GM12878 (cell line): ENCODE data around the gene ANKRD44. TPM values are rescaled to one million over a fixed set of nuclear protein-coding genes. Genes with fewer than 3 reads are reported as not detected.

Experiments used
- ATF3 ChIP-seq: IDR thresholded peaks from 2 replicates; pipeline ENCODE4 v1.6.1; 2011; ENCODE audit warnings: low read depth, mild to moderate bottlenecking, low read length, moderate library complexity, borderline replicate concordance; ENCODE audit errors: extremely low read depth
- BCL3 ChIP-seq: IDR thresholded peaks from 2 replicates; pipeline ENCODE4 v1.6.1; 2011; ENCODE audit warnings: borderline replicate concordance, low read depth, mild to moderate bottlenecking, moderate library complexity, low read length; ENCODE audit not compliant: insufficient read depth, poor library complexity, severe bottlenecking
- IKZF1 ChIP-seq: fragments of 450-650 bp; conservative IDR thresholded peaks from 2 replicates; pipeline ENCODE4 v1.6.1; 2017; ENCODE audit warnings: antibody characterized with exemption, mild to moderate bottlenecking
- IKZF2 ChIP-seq, 2 experiments: fragments of 450-650 bp; IDR thresholded peaks; 2 replicates each; pipeline ENCODE4 v1.6.1; 2017; ENCODE audit warnings: mild to moderate bottlenecking in 2 of 2, moderate library complexity in 2 of 2
- JUNB ChIP-seq: IDR thresholded peaks from 2 replicates; pipeline ENCODE4 v1.6.1; 2016; ENCODE audit warnings: antibody characterized with exemption, mild to moderate bottlenecking
- KDM1A ChIP-seq: fragments of 200-600 bp; sonication (generic); IDR thresholded peaks from 2 replicates; pipeline ENCODE4 v1.6.1; 2016; ENCODE audit warnings: borderline replicate concordance
- KLF5 ChIP-seq: fragments of 450-650 bp; IDR thresholded peaks from 2 replicates; pipeline ENCODE4 v1.6.1; 2014; ENCODE audit warnings: mild to moderate bottlenecking; ENCODE audit not compliant: partially characterized antibody
- NBN ChIP-seq: fragments of 450-650 bp; IDR thresholded peaks from 2 replicates; pipeline ENCODE4 v1.6.1; 2016
- NFYA ChIP-seq: IDR thresholded peaks from 2 replicates; pipeline ENCODE4 v1.6.1; 2011; ENCODE audit warnings: low read depth, mild to moderate bottlenecking, low read length, improper control_type of control experiment, borderline replicate concordance
- NRF1 ChIP-seq: conservative IDR thresholded peaks from 2 replicates; pipeline ENCODE4 v1.6.1; 2011; ENCODE audit warnings: mild to moderate bottlenecking, low read depth, low read length, improper control_type of control experiment
- RFX5 ChIP-seq: IDR thresholded peaks from 2 replicates; pipeline ENCODE4 v1.6.1; 2011; ENCODE audit warnings: low read depth, low read length, improper control_type of control experiment
- SKIL ChIP-seq: fragments of 450-650 bp; IDR thresholded peaks from 2 replicates; pipeline ENCODE4 v1.6.1; 2017; ENCODE audit warnings: mild to moderate bottlenecking, low read depth, inconsistent platforms; ENCODE audit not compliant: poor library complexity, severe bottlenecking
- SMC3 ChIP-seq: IDR thresholded peaks from 2 replicates; pipeline ENCODE4 v1.6.1; 2011; ENCODE audit warnings: low read length, improper control_type of control experiment, borderline replicate concordance
- TAF1 ChIP-seq: IDR thresholded peaks from 2 replicates; pipeline ENCODE4 v1.6.1; 2011; ENCODE audit warnings: mild to moderate bottlenecking, low read depth, low read length, borderline replicate concordance
- TARDBP ChIP-seq: IDR thresholded peaks from 2 replicates; pipeline ENCODE4 v1.6.1; 2016; ENCODE audit warnings: borderline replicate concordance
- TCF3 ChIP-seq: IDR thresholded peaks from 2 replicates; pipeline ENCODE4 v1.6.1; 2012; ENCODE audit warnings: low read depth, mild to moderate bottlenecking, low read length, borderline replicate concordance; ENCODE audit not compliant: insufficient read depth
- YBX1 ChIP-seq: fragments of 450-650 bp; IDR thresholded peaks from 2 replicates; pipeline ENCODE4 v1.6.1; 2016; ENCODE audit warnings: antibody characterized with exemption
- YY1 ChIP-seq: IDR thresholded peaks from 2 replicates; pipeline ENCODE4 v1.6.1; 2011; ENCODE audit warnings: low read depth, mild to moderate bottlenecking, low read length
- ZNF24 ChIP-seq: fragments of 450-650 bp; IDR thresholded peaks from 2 replicates; pipeline ENCODE4 v1.6.1; 2017; ENCODE audit warnings: antibody characterized with exemption, mild to moderate bottlenecking
- polyA plus RNA-seq, 11 experiments: library from polyadenylated mRNA; depleted of rRNA in 4 of 11; unstranded in 6 of 11; stranded (reverse) in 5 of 11; fragments of >200 nt; fragmentation: Nextera tagmentation in 4 of 11; fragmentation: Illumina TruSeq in 1 of 11; extraction: Ambion mirVana in 4 of 11; extraction: Trizol in 1 of 11; gene quantifications; 1 replicate in 1 of 11; 2 replicates in 10 of 11; pipeline versions ENCODE4 v1.2.1 to v1.2.3, GENCODE V29; 2011 to 2016; ENCODE audit warnings: inconsistent platforms in 2 of 11, missing spikeins in 2 of 11, low read depth in 1 of 11
- total RNA-seq, 4 experiments: library from RNA; depleted of rRNA in 3 of 4; stranded (reverse); fragments of >200 nt in 3 of 4; fragmentation: Illumina TruSeq in 1 of 4; extraction: Trizol in 1 of 4; gene quantifications; 2 replicates each; pipeline versions ENCODE4 v1.2.1 to v1.2.3, GENCODE V29; 2013 to 2021
- TF ChIP-seq, protein P1 (sequence below): IDR thresholded peaks from 2 replicates; pipeline ENCODE4 v1.6.1; 2011; ENCODE audit warnings: borderline replicate concordance, low read depth, mild to moderate bottlenecking, moderate library complexity, mixed read lengths, low read length; ENCODE audit not compliant: insufficient read depth; ENCODE audit errors: extremely low read length
- TF ChIP-seq, protein P2 (sequence below): IDR thresholded peaks from 2 replicates; pipeline ENCODE4 v1.6.1; 2012; ENCODE audit warnings: low read length, inconsistent platforms
- TF ChIP-seq, protein P3 (sequence below): fragments of 450-650 bp; IDR thresholded peaks from 2 replicates; pipeline ENCODE4 v1.6.1; 2016; ENCODE audit warnings: mild to moderate bottlenecking

The ANKRD44 gene
- total and polyA plus RNA-seq, 10 of the 15 experiments (the other 5 are each of a cell fraction or from before 2014, with no cell fraction given): 19.1 to 99.1 (median 59.6) TPM

GRCh38 chr2:197216361-197216979, 94.1 kb downstream of the ANKRD44 start (continued):
- TF ChIP-seq SKIL (peak; percentile 67), RFX5 (no peak), IKZF1 (peak; percentile 97), TAF1 (no peak), BCL3 (no peak), TARDBP (no peak), KDM1A (no peak), JUNB (no peak; the same call in 1 of the 2 replicates), NRF1 (no peak), YY1 (peak; percentile 44; the same call in 1 of the 2 replicates), ATF3 (no peak), NBN (peak; percentile 97), KLF5 (no peak), TCF3 (no peak), IKZF2 (IDR thresholded peaks at IDR 0.05) (peak; percentile 97), YBX1 (no peak), SMC3 (no peak; the same call in 1 of the 2 replicates), ZNF24 (no peak), NFYA (no peak)
- TF ChIP-seq, protein P1, sequence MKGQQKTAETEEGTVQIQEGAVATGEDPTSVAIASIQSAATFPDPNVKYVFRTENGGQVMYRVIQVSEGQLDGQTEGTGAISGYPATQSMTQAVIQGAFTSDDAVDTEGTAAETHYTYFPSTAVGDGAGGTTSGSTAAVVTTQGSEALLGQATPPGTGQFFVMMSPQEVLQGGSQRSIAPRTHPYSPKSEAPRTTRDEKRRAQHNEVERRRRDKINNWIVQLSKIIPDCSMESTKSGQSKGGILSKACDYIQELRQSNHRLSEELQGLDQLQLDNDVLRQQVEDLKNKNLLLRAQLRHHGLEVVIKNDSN: no peak
- TF ChIP-seq, protein P2, sequence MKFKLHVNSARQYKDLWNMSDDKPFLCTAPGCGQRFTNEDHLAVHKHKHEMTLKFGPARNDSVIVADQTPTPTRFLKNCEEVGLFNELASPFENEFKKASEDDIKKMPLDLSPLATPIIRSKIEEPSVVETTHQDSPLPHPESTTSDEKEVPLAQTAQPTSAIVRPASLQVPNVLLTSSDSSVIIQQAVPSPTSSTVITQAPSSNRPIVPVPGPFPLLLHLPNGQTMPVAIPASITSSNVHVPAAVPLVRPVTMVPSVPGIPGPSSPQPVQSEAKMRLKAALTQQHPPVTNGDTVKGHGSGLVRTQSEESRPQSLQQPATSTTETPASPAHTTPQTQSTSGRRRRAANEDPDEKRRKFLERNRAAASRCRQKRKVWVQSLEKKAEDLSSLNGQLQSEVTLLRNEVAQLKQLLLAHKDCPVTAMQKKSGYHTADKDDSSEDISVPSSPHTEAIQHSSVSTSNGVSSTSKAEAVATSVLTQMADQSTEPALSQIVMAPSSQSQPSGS: peak; percentile 78
- TF ChIP-seq, protein P3, sequence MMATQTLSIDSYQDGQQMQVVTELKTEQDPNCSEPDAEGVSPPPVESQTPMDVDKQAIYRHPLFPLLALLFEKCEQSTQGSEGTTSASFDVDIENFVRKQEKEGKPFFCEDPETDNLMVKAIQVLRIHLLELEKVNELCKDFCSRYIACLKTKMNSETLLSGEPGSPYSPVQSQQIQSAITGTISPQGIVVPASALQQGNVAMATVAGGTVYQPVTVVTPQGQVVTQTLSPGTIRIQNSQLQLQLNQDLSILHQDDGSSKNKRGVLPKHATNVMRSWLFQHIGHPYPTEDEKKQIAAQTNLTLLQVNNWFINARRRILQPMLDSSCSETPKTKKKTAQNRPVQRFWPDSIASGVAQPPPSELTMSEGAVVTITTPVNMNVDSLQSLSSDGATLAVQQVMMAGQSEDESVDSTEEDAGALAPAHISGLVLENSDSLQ: peak; percentile 51; the same call in 1 of the 2 replicates
